ENCODE data around the gene EPB41L2.

DNA sequence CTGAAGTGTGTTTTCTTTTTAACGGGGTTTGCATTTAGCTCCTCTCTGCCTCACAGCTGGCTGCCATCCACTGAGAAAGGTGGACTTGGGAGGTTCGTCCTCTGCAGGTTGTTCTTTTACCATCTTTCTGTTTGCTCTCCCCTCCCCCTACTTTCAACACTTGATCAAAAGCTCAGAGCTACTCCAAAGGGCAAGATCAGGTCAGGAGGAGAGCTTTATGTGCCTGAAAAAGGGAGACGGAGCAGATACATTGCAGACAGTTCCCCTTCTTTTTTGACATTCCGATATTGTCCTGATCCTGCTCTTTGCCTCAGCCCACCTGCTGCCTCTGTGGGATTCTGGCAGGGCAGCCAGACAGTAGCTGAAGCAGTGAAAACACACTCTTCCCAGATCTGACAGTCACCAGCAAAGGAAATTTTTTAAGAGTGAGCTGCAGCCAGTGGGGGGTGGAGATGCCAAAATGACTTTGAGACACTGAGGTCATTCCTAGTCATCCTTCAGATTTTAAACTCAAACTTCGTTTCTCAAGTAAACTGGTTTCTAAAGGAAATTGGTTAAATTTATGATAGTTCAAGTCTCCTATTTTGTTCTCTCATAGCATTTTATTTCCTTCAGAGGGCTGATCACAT lies 209.4 kb downstream of the EPB41L2 start:
- TF ChIP-seq POLR2AphosphoS5 (IDR thresholded peaks at IDR 0.05; ENCODE audit: low read depth, low read length) (no peak), TAF1 (IDR thresholded peaks at IDR 0.05; ENCODE audit: borderline replicate concordance, insufficient read depth, low read length) (no peak)
- TF ChIP-seq, protein P1, sequence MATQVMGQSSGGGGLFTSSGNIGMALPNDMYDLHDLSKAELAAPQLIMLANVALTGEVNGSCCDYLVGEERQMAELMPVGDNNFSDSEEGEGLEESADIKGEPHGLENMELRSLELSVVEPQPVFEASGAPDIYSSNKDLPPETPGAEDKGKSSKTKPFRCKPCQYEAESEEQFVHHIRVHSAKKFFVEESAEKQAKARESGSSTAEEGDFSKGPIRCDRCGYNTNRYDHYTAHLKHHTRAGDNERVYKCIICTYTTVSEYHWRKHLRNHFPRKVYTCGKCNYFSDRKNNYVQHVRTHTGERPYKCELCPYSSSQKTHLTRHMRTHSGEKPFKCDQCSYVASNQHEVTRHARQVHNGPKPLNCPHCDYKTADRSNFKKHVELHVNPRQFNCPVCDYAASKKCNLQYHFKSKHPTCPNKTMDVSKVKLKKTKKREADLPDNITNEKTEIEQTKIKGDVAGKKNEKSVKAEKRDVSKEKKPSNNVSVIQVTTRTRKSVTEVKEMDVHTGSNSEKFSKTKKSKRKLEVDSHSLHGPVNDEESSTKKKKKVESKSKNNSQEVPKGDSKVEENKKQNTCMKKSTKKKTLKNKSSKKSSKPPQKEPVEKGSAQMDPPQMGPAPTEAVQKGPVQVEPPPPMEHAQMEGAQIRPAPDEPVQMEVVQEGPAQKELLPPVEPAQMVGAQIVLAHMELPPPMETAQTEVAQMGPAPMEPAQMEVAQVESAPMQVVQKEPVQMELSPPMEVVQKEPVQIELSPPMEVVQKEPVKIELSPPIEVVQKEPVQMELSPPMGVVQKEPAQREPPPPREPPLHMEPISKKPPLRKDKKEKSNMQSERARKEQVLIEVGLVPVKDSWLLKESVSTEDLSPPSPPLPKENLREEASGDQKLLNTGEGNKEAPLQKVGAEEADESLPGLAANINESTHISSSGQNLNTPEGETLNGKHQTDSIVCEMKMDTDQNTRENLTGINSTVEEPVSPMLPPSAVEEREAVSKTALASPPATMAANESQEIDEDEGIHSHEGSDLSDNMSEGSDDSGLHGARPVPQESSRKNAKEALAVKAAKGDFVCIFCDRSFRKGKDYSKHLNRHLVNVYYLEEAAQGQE (IDR thresholded peaks at IDR 0.05; ENCODE audit: insufficient read depth in 1 of 2, low read depth in 2 of 2, low read length in 2 of 2) = no peak
